Activated T-helper 2 cell treated with anti-CD3 and anti-CD28 coated beads, Interferon-gamma antibody, Interleukin-2, Interleukin-4, amounts not matched to agents 10 μg/mL and 5 μg/mL and 100 μg/mL, durations not matched to agents 14 hours and 24 hours and 36 hours (primary cell): ENCODE data around the gene EFEMP2. TPM values are rescaled to one million over a fixed set of nuclear protein-coding genes. Genes with fewer than 3 reads are reported as not detected.

ENCODE experiments used
- DNase-seq: peaks from one replicate; pipeline ENCODE4 v3.0.0; 2021; ENCODE audit warnings: low spot score
- H3K27ac Mint-ChIP-seq: one replicate; pipeline ENCODE4 v1.8.0; 2021; ENCODE audit warnings: mixed read lengths
- H3K27me3 Mint-ChIP-seq: one replicate; pipeline ENCODE4 v1.8.0; 2021; ENCODE audit warnings: low read depth, mixed read lengths
- H3K36me3 Mint-ChIP-seq: one replicate; pipeline ENCODE4 v1.8.0; 2021; ENCODE audit warnings: low read depth, mixed read lengths
- H3K4me1 Mint-ChIP-seq: one replicate; pipeline ENCODE4 v1.8.0; 2021; ENCODE audit warnings: low read depth, mixed read lengths
- H3K4me3 Mint-ChIP-seq: one replicate; pipeline ENCODE4 v1.8.0; 2021; ENCODE audit warnings: low read depth, mild to moderate bottlenecking, moderate library complexity, mixed read lengths
- H3K9me3 Mint-ChIP-seq: one replicate; pipeline ENCODE4 v1.8.0; 2021; ENCODE audit warnings: mixed read lengths
- intact Hi-C: fragments of 100-400 bp; cut with micrococcal nuclease; formaldehyde crosslinking; loops from one replicate; pipeline ENCODE4 v1.15.1; 2023
- total RNA-seq: library from RNA; stranded (reverse); gene quantifications from 2 replicates; pipeline ENCODE4 v1.2.3, GENCODE V29; 2022

Gene EFEMP2
- total RNA-seq, 1 donor from 2014 or later, result 8.8 TPM

- DNase-seq, result peak; percentile 95
- H3K27me3 Mint-ChIP-seq, result no peaks in the 10 kb centered on the region
- H3K27ac Mint-ChIP-seq, result peak overlapping the region; percentile 79
- H3K36me3 Mint-ChIP-seq, result no peaks in the 10 kb centered on the region
- no peaks in the 10 kb centered on the region for H3K9me3 Mint-ChIP-seq
- H3K4me1 Mint-ChIP-seq, result peaks cover 13% of the 10 kb centered on the region
- H3K4me3 Mint-ChIP-seq, result peak overlapping the region; percentile 91
- intact Hi-C loops, result loop anchor here (1.0 kb wide), 1 partner anchor 14 kb away; no protein-coding TSS in a partner anchor
Measured at GRCh38 chr11:65873318-65874156, 937 bp upstream of the EFEMP2 start.

- Mint-ChIP-seq H3K4me3 (peak overlapping the region; percentile 43), H3K4me1 (peaks cover 13% of the 10 kb centered on the region), H3K9me3 (no peaks in the 10 kb centered on the region), H3K27ac (no peak overlapping the region), H3K27me3 (no peaks in the 10 kb centered on the region), H3K36me3 (peaks cover 15% of the 10 kb centered on the region)
- no peak for DNase-seq
- intact Hi-C loops, result no loop called here
Measured at GRCh38 chr11:65871811-65872548, 620 bp downstream of the EFEMP2 start.

DNA sequence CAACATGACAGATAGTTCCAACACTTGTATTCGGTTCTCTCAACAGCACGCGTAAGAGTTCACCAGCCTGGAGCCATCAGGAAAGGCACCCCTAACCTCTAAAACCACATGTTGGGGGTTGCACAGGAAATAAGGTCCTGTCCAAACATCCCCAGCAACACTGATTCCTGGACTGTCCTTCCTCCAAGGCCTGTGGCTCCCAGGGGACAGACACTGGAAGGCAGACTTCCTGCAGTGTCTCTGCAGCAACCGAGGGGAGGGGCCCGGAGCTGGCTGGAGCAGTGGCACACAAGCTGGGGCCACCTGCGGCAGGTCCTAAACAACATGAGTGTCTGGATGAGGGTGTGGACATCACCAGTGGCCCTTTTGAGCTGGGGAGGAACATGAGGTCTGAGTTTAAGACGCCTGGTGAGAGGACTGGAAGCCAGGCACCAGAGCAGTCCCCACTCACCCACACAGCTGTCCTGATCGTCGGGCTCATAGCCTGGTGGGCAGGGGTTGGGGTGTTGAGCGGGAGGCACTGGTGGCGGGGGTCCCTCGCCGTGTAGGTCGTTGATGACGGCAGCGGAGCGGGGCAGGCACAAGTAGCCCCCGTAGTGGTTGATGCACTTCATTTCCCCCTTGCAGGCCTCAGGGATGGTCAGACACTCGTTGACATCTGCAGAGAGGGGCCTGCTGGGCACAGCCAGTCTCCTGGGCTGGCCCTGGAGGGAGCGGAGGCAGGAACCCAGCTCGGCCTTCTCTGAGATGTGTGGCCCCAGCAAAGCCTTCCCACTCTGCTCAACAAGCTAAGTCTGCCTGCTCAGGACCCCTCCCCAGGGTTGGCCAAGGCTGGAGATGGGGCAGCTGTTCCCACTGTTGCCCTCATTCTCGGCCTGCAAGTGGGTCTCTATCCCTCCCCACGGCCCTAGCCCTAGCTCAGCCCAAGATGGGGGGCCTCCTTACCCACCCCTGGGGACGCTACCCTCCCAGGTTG lies 1.6 kb downstream of the EFEMP2 start:
- no peak overlapping the region for H3K27ac Mint-ChIP-seq
- H3K9me3 Mint-ChIP-seq, result no peaks in the 10 kb centered on the region
- peaks cover 15% of the 10 kb centered on the region for H3K36me3 Mint-ChIP-seq
- no peaks in the 10 kb centered on the region for H3K27me3 Mint-ChIP-seq
- intact Hi-C loops, result no loop called here
- H3K4me3 Mint-ChIP-seq, result no peak overlapping the region
- DNase-seq, result no peak
- H3K4me1 Mint-ChIP-seq, result peaks cover 13% of the 10 kb centered on the region

GRCh38 chr11:65870307-65870658 lies 2.3 kb downstream of the EFEMP2 start:
- H3K4me3 Mint-ChIP-seq, result no peak overlapping the region
- intact Hi-C loops, result no loop called here
- H3K27ac Mint-ChIP-seq, result no peak overlapping the region

DNA sequence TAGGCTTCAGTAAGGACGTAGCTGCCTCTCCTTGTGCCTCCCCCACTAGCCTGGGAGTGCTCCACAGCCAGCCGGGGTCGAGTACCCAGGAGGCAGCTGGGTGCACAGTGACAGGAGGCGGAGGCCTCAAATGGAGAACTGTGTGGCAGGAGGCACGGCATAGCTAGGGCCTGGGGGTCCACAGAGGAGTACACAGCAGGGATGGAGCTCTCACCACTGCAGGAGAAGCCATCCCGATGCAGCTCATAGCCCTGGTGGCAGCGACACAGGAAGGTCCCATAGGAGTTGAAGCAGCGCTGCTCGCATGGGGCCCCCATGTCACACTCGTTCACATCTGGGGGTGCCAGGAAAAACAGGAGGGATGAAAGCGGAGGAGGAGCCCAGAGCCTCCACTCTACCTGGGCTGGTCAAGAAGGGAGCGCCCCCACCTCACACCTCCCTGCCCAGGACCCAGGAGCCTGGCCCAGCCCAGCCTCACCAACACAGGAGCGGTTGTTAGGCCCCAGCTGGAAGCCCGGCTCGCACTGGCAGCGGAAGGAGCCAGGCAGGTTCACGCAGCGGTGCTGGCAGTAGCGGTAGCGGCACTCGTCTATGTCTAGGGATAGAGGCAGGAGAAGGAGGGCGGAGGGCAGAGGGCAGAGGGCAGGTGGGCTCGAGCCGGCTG lies 2.8 kb downstream of the EFEMP2 start:
- H3K4me1 Mint-ChIP-seq, result peaks cover 13% of the 10 kb centered on the region
- no peak for DNase-seq
- H3K27me3 Mint-ChIP-seq, result no peaks in the 10 kb centered on the region
- no peaks in the 10 kb centered on the region for H3K9me3 Mint-ChIP-seq
- no peak overlapping the region for H3K27ac Mint-ChIP-seq
- H3K4me3 Mint-ChIP-seq, result no peak overlapping the region
- H3K36me3 Mint-ChIP-seq, result peaks cover 23% of the 10 kb centered on the region
- intact Hi-C loops, result no loop called here

More at GRCh38 chr11:65870307-65870658, 2.3 kb downstream of the EFEMP2 start:
- Mint-ChIP-seq H3K36me3 (peaks cover 19% of the 10 kb centered on the region), H3K9me3 (no peaks in the 10 kb centered on the region), H3K27me3 (no peaks in the 10 kb centered on the region), H3K4me1 (peaks cover 13% of the 10 kb centered on the region)
- no peak for DNase-seq

DNA sequence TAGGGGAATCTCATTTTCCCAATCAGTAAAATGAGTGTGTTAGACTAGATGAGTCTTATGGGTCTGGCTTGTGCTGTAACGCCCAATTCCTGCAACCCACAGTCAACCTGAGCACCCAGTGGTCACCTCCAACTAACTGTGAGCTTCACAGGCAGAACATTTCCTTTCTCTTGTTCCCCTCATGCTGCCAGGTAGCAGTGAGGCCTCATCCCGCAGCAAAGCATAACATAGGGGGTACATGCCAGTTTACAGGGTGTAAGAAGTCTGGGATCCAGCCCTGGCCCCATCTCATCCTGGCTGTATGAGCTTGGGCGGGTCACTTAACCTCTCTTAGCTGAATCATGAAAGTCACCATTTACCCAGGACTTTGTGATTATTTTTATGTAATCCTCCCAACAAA lies 3.7 kb downstream of the EFEMP2 start:
- H3K27me3 Mint-ChIP-seq, result no peaks in the 10 kb centered on the region
- DNase-seq, result no peak
- intact Hi-C loops, result no loop called here
- peak overlapping the region; percentile 42 for H3K27ac Mint-ChIP-seq
- peaks cover 30% of the 10 kb centered on the region for H3K36me3 Mint-ChIP-seq
- no peak overlapping the region for H3K4me3 Mint-ChIP-seq
- H3K9me3 Mint-ChIP-seq, result no peaks in the 10 kb centered on the region
- peaks cover 13% of the 10 kb centered on the region for H3K4me1 Mint-ChIP-seq

- H3K27me3 Mint-ChIP-seq, result no peaks in the 10 kb centered on the region
- intact Hi-C loops, result no loop called here
- no peak overlapping the region for H3K27ac Mint-ChIP-seq
- H3K4me1 Mint-ChIP-seq, result peaks cover 10% of the 10 kb centered on the region
- H3K36me3 Mint-ChIP-seq, result peaks cover 38% of the 10 kb centered on the region
- H3K9me3 Mint-ChIP-seq, result no peaks in the 10 kb centered on the region
- no peak overlapping the region for H3K4me3 Mint-ChIP-seq
- no peak for DNase-seq
Measured at GRCh38 chr11:65868076-65868667, 4.4 kb downstream of the EFEMP2 start.

GRCh38 chr11:65867284-65868071 lies 5.1 kb downstream of the EFEMP2 start:
- no peak for DNase-seq
- Mint-ChIP-seq H3K27ac (no peak overlapping the region), H3K9me3 (no peaks in the 10 kb centered on the region), H3K4me3 (no peak overlapping the region), H3K27me3 (no peaks in the 10 kb centered on the region), H3K4me1 (peaks cover 12% of the 10 kb centered on the region), H3K36me3 (peaks cover 44% of the 10 kb centered on the region)
- intact Hi-C loops, result no loop called here

GRCh38 chr11:65866509-65867283 lies 5.9 kb downstream of the EFEMP2 start:
- Mint-ChIP-seq H3K36me3 (peaks cover 52% of the 10 kb centered on the region), H3K4me3 (no peak overlapping the region), H3K4me1 (peaks cover 14% of the 10 kb centered on the region), H3K27me3 (no peaks in the 10 kb centered on the region), H3K9me3 (no peaks in the 10 kb centered on the region), H3K27ac (no peak overlapping the region)
- intact Hi-C loops, result no loop called here
- no peak for DNase-seq

DNA sequence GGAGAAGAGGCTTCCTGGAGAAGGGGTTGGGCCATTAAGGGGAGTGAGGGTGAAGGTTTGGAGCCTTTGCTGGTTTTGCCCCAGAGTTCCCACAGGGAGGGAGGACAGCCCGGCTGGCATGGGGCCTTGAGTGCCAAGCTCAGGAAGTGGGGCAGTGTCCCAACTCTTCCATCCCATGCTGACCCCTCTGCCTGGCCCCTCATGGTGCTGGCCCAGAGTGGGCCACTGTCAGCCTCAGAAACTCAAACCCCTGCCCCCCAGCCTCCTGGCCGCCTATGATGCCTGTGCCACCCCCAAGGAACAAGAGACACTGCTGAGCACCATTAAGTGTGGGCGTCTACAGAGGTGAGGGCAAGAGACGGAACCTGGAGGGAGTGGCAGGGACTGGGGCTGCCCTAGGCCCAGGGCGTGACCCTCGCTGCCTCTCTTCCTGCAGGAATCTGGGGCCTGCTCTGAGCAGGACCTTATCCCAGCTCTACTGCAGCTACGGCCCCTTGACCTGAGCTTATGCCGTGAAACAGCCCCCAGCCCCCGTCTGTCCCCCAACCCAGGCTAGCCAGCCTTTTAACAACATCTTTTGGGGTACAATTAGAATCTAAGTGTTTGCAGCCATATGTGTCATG lies 6.9 kb downstream of the EFEMP2 start:
- H3K36me3 Mint-ChIP-seq, result peaks cover 54% of the 10 kb centered on the region
- no peak for DNase-seq
- no peaks in the 10 kb centered on the region for H3K9me3 Mint-ChIP-seq
- H3K4me1 Mint-ChIP-seq, result peaks cover 10% of the 10 kb centered on the region
- no peak overlapping the region for H3K27ac Mint-ChIP-seq
- intact Hi-C loops, result no loop called here
- H3K27me3 Mint-ChIP-seq, result no peaks in the 10 kb centered on the region
- H3K4me3 Mint-ChIP-seq, result no peak overlapping the region
